ENCODE data around the gene CDC16. TPM values are rescaled to one million over a fixed set of nuclear protein-coding genes. Genes with fewer than 3 reads are reported as not detected.

CDC16 gene
- total and polyA plus RNA-seq, 2 donors (not counting 1 experiment from before 2014, with no cell fraction given) = 94.8 to 127 TPM

DNA sequence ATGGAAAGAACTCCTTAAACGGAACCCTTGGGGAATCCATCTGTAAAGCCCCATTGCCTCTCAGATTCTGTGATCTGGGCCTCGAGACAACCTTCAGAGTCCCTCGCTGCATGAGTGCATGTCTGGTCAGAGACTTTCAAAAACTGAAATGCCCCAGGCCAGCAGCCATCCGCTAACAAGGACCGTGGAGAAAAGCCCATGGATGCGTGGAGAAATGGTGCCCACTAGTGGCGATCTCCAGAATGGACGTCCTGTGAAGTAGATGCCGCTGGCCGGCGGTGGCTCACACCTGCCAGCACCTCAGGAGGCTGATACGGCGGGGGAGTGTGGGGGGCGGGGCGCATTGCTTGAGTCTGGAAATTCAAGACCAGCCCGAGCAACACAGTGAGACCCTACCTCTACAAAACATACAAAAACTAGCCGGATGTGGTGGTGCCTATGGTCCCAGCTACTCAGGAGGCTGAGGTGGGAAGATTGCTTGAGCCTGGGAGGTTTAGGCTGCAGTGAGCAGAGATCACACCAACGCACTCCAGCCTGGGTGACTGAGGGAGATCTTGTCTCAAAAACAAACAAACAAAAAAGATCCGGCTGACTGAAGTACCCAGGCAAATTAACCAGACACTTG, 7.9 kb upstream of the CDC16 start:
- Histone ChIP-seq H3K36me3 (replicated peaks in 1 of 2; ENCODE audit: control extremely low read depth in 1 of 2, control insufficient read depth in 1 of 2, extremely low read depth in 1 of 2, insufficient read depth in 2 of 2, low read length in 1 of 2) (no peaks in the 10 kb centered on the region), H4K20me1 (ENCODE audit: control insufficient read depth, insufficient read depth, low read length, poor library complexity, severe bottlenecking) (no peaks in the 10 kb centered on the region), H3K9ac (ENCODE audit: low read length) (no peak overlapping the region), H3K27me3 (replicated peaks in 1 of 4; ENCODE audit: control extremely low read depth in 1 of 4, control insufficient read depth in 3 of 4, insufficient read depth in 4 of 4, low read length in 3 of 4) (peaks cover 0 to 17% (median 12%) of the 10 kb centered on the region in 4 experiments), H3K4me2 (replicated peaks; ENCODE audit: low read depth, low read length, poor library complexity, severe bottlenecking) (peak overlapping the region; percentile 38), H3K79me2 (ENCODE audit: control insufficient read depth, insufficient read depth, low read length) (no peaks in the 10 kb centered on the region), H3K9me3 (ENCODE audit: control extremely low read depth in 1 of 3, control insufficient read depth in 2 of 3, insufficient read depth in 1 of 3, low read length in 2 of 3) (no peaks in the 10 kb centered on the region), H3K4me3 (ENCODE audit: control extremely low read depth in 1 of 5, extremely low read depth in 1 of 5, insufficient read depth in 1 of 5, low read depth in 2 of 5, low read length in 4 of 5) (no peak overlapping the region), H3K27ac (ENCODE audit: low read length in 2 of 2) (no peak overlapping the region), H2AFZ (ENCODE audit: insufficient read depth, low read depth, low read length, poor library complexity, severe bottlenecking) (no peak overlapping the region), H3K4me1 (ENCODE audit: control insufficient read depth in 2 of 2, insufficient read depth in 2 of 2, low read length in 2 of 2) (peaks cover 16 to 20% of the 10 kb centered on the region in 2 donors)
- Mint-ChIP-seq H3K4me1 (peaks cover 20% of the 10 kb centered on the region), H3K4me3 (no peak overlapping the region), H3K27me3 (peaks cover 19% of the 10 kb centered on the region), H3K27ac (peak overlapping the region; percentile 41), H3K9me3 (ENCODE audit: insufficient read depth) (no peaks in the 10 kb centered on the region)
- intact Hi-C loops (cut with micrococcal nuclease) = loop anchor here (1.0 to 2.0 kb wide), 3 partner anchors 84 to 158 kb away; no protein-coding TSS in a partner anchor
- ChIA-PET CTCF (interaction anchor here (0.6 to 3.6 kb wide), 33 partner anchors 8 to 471 kb away, joined by 3 to 38 read pairs (median 4); partner anchors contain the start of gene CDC16), POLR2A (no interaction called here)
- WGBS (ENCODE audit: insufficient coverage) = 17% methylated on average over 10 of the region's 19 CpGs
- DNase-seq (peak; percentile 87), ATAC-seq (ENCODE audit: low read depth) (peak; percentile 93)
- TF ChIP-seq EZH2 (IDR thresholded peaks at IDR 0.05; ENCODE audit: borderline replicate concordance, insufficient read depth, low read depth, low read length, poor library complexity, severe bottlenecking) = no peak
- TF ChIP-seq, protein P1, sequence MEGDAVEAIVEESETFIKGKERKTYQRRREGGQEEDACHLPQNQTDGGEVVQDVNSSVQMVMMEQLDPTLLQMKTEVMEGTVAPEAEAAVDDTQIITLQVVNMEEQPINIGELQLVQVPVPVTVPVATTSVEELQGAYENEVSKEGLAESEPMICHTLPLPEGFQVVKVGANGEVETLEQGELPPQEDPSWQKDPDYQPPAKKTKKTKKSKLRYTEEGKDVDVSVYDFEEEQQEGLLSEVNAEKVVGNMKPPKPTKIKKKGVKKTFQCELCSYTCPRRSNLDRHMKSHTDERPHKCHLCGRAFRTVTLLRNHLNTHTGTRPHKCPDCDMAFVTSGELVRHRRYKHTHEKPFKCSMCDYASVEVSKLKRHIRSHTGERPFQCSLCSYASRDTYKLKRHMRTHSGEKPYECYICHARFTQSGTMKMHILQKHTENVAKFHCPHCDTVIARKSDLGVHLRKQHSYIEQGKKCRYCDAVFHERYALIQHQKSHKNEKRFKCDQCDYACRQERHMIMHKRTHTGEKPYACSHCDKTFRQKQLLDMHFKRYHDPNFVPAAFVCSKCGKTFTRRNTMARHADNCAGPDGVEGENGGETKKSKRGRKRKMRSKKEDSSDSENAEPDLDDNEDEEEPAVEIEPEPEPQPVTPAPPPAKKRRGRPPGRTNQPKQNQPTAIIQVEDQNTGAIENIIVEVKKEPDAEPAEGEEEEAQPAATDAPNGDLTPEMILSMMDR (IDR thresholded peaks at IDR 0.05) = peak; percentile 89

DNA sequence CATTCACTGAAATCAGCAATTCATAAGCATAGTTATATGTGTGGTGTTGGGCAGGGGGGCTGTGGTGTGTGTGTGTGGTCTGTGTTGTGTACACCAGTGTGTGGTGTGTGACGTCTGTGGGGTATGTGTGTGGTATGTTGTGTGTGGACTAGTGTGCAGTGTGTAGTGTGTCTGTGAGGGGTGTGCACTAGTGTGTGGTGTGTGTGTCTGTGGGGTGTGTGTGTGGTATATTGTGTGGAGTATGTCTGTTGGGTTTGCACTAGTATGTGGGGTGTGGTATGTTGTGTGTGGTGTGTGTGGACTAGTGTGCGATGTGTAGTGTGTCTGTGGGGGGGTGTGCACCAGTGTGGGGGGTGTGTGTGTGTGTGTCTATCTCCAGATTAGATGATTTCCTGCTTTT, 7.2 kb upstream of the CDC16 start:
- H3K4me1 Mint-ChIP-seq = peaks cover 13% of the 10 kb centered on the region
- ATAC-seq (ENCODE audit: low read depth) = no peak
- intact Hi-C loops (cut with micrococcal nuclease) = loop anchor here (2.0 kb wide), 1 partner anchor 159 kb away; no protein-coding TSS in a partner anchor
- Histone ChIP-seq H3K4me2 (replicated peaks; ENCODE audit: low read depth, low read length, poor library complexity, severe bottlenecking) (no peak overlapping the region), H3K27me3 (replicated peaks in 1 of 4; ENCODE audit: control extremely low read depth in 1 of 4, control insufficient read depth in 3 of 4, insufficient read depth in 4 of 4, low read length in 3 of 4) (peaks cover 0 to 17% (median 12%) of the 10 kb centered on the region in 4 experiments), H3K9ac (ENCODE audit: low read length) (no peak overlapping the region), H3K79me2 (ENCODE audit: control insufficient read depth, insufficient read depth, low read length) (no peaks in the 10 kb centered on the region), H2AFZ (ENCODE audit: insufficient read depth, low read depth, low read length, poor library complexity, severe bottlenecking) (no peak overlapping the region), H4K20me1 (ENCODE audit: control insufficient read depth, insufficient read depth, low read length, poor library complexity, severe bottlenecking) (no peaks in the 10 kb centered on the region), H3K27ac (ENCODE audit: low read length in 2 of 2) (no peak overlapping the region), H3K36me3 (replicated peaks in 1 of 2; ENCODE audit: control extremely low read depth in 1 of 2, control insufficient read depth in 1 of 2, extremely low read depth in 1 of 2, insufficient read depth in 2 of 2, low read length in 1 of 2) (no peaks in the 10 kb centered on the region), H3K4me3 (ENCODE audit: control extremely low read depth in 1 of 5, extremely low read depth in 1 of 5, insufficient read depth in 1 of 5, low read depth in 2 of 5, low read length in 4 of 5) (no peak overlapping the region), H3K9me3 (ENCODE audit: control extremely low read depth in 1 of 3, control insufficient read depth in 2 of 3, insufficient read depth in 1 of 3, low read length in 2 of 3) (no peaks in the 10 kb centered on the region), H3K4me1 (ENCODE audit: control insufficient read depth in 2 of 2, insufficient read depth in 2 of 2, low read length in 2 of 2) (peaks cover 9 to 14% of the 10 kb centered on the region in 2 donors)
- DNase-seq = no peak
- ChIA-PET CTCF (interaction anchor here (0.9 to 3.6 kb wide), 6 partner anchors 84 to 503 kb away, joined by 3 to 38 read pairs (median 6); no protein-coding TSS in a partner anchor), POLR2A (no interaction called here)
- TF ChIP-seq, protein P1 (IDR thresholded peaks at IDR 0.05) = no peak
- TF ChIP-seq EZH2 (IDR thresholded peaks at IDR 0.05; ENCODE audit: borderline replicate concordance, insufficient read depth, low read depth, low read length, poor library complexity, severe bottlenecking) = no peak
- no peaks in the 10 kb centered on the region for H3K9me3 Mint-ChIP-seq (ENCODE audit: insufficient read depth)
- H3K27me3 Mint-ChIP-seq = peaks cover 19% of the 10 kb centered on the region
- H3K4me3 Mint-ChIP-seq = no peak overlapping the region
- 95% methylated on average over 2 of the region's 2 CpGs for WGBS (ENCODE audit: insufficient coverage)
- H3K27ac Mint-ChIP-seq = no peak overlapping the region

Data from B cell (primary cell).